ENCODE data around the gene DGKB.

DNA sequence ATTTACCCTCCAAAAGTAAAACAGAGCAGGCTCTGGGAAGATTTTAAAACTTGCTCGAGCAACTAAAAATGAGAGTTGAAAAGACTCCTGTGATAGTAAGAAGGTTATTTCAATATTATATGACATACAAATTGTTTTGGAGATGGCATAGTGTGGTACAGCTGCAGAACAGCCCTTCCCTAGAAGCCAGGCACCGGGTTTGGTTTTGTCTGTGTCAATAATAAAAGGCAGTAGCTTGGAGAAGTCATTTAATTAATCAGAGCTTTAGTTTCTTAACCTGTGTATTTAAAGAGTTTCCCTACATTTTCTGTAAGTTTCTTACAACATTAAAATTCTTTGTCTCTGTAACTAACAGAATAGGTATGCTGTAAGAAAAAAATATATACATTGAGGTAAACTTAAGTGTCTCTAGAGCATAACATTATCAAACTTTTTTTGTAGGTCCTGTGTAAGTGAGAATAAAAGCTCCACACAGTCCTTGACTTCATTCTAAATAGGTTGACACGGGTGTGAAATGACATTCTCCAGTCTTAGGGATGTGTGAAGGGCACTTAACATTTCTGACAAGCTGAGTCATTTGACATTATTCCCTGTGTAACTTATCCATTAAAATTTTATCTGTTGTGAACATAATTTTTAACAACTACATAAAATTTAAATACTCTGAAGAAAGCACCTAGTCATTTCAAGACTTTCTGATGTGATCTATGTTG, 488.1 kb downstream of the DGKB start:
- TF ChIP-seq SIN3A (IDR thresholded peaks at IDR 0.05; ENCODE audit: borderline replicate concordance, insufficient read depth, low read depth, low read length) (no peak), CTCF (IDR thresholded peaks at IDR 0.05) (no peak), TCF7L2 (IDR thresholded peaks at IDR 0.05; ENCODE audit: low read depth, low read length) (no peak)
